Upper lobe of left lung (tissue), 6 donors: ENCODE results near the gene CD300LF. TPM values are rescaled to one million over a fixed set of nuclear protein-coding genes. Genes with fewer than 3 reads are reported as not detected.
A peak's percentile ranks its signal among the peaks of the same experiment; 100 is the strongest.

Experiments used
- ATAC-seq, 2 donors: fragments of 200-7000 bp; cut with Tn5 transposase; one replicate each; pipeline ENCODE4 v1.9.1; 2022; ENCODE audit warnings: mild to moderate bottlenecking in 2 of 2, moderate library complexity in 2 of 2; ENCODE audit not compliant: low FRiP score in 2 of 2
- DNase-seq, 2 donors: peaks; one replicate each; pipeline ENCODE4 v3.0.0-alpha.2; 2019 to 2020
- H3K27ac ChIP-seq, 4 donors: fragments of 200-600 bp; sonication (generic); one replicate each; pipeline ENCODE4 v1.5.1; 2016 to 2019
- H3K27me3 ChIP-seq, 4 donors: fragments of 200-600 bp; sonication (generic); one replicate each; pipeline ENCODE4 v1.5.1; 2017 to 2019
- H3K36me3 ChIP-seq, 4 donors: fragments of 200-600 bp; sonication (generic); one replicate each; pipeline ENCODE4 v1.5.1; 2016 to 2019
- H3K4me1 ChIP-seq, 4 donors: fragments of 200-600 bp; sonication (generic); one replicate each; pipeline ENCODE4 v1.5.1; 2018 to 2019
- H3K4me3 ChIP-seq, 4 donors: fragments of 200-600 bp; sonication (generic); one replicate each; pipeline ENCODE4 v1.5.1; 2017 to 2019; ENCODE audit warnings: mild to moderate bottlenecking in 2 of 4, moderate library complexity in 1 of 4
- H3K9me3 ChIP-seq, 4 donors: fragments of 200-600 bp; sonication (generic); one replicate each; pipeline ENCODE4 v1.5.1; 2018 to 2019
- EP300 ChIP-seq, 4 donors: sonication (generic); formaldehyde crosslinking; IDR thresholded peaks; one replicate each; pipeline ENCODE4 v1.5.1; 2017; ENCODE audit warnings: antibody characterized with exemption in 4 of 4, control low read depth in 2 of 4
- POLR2A ChIP-seq, 4 donors: fragments of 450-650 bp; IDR thresholded peaks; one replicate each; pipeline ENCODE4 v1.5.1; 2016 to 2017; ENCODE audit warnings: antibody characterized with exemption in 4 of 4, mild to moderate bottlenecking in 2 of 4
- POLR2AphosphoS5 ChIP-seq, 2 donors: sonication (generic); formaldehyde crosslinking; IDR thresholded peaks; one replicate each; pipeline ENCODE4 v1.5.1; 2017; ENCODE audit warnings: antibody characterized with exemption in 2 of 2
- WGBS, 2 donors: methylation state at CpG; one replicate each; pipeline ENCODE4 v1.1.5; 2017 to 2018; 5-methylcytosine and 5-hydroxymethylcytosine counted together
- total RNA-seq, 6 donors: library from RNA; depleted of rRNA in 4 of 6; stranded (reverse); fragments of >200 nt in 4 of 6; gene quantifications; one replicate each; pipeline versions ENCODE4 v1.1.0 to v1.2.1, GENCODE V29; 2016 to 2021
- TF ChIP-seq, protein P1 (sequence below), 6 experiments: fragments of 450-650 bp in 4 of 6; fragments of 200-600 bp in 2 of 6; sonication (generic) in 2 of 6; IDR thresholded peaks; one replicate each; pipeline ENCODE4 v1.5.1; 2016 to 2019; ENCODE audit warnings: antibody characterized with exemption in 6 of 6
- donor health status: DM: no; HTN: no; CAD: no; lungs with moderate emphysema.
- donor health status: DM: no; HTN: yes; CAD: no; lungs with severe emphysema.

Gene CD300LF
- total RNA-seq, 6 donors from 2014 or later = 14.5 to 70.2 (median 33.4) TPM

DNA sequence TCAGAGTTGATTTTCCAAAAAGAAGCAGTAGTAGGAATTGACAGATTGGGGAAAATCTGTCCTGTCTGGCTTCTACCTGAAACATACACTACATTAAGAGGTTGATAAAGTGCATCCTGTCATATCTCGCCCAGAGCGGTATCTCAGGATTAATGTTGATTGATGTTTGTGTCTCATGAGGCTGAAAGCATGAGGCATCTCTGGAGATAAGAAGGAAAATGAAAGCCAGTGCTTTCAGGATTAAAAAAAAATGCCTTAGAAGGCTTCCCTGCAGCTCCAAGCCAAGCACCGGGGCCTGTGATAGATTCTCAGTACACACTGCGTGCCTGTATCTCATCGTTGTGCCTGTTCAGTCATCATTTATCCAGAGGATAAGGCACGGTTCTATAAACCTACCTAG, 62.8 kb downstream of the CD300LF start:
- 55 to 72% methylated on average over 6 of the region's 6 CpGs for WGBS, 2 donors
- DNase-seq (no peak), ATAC-seq (no peak)
- Histone ChIP-seq H3K36me3 (no peaks in the 10 kb centered on the region), H3K4me1 (no peaks in the 10 kb centered on the region), H3K27ac (no peak overlapping the region), H3K4me3 (no peak overlapping the region), H3K9me3 (no peaks in the 10 kb centered on the region), H3K27me3 (peaks cover 0 to 5% (median 0%) of the 10 kb centered on the region in 4 donors)
- TF ChIP-seq EP300 (IDR thresholded peaks at IDR 0.05) (no peak), POLR2A (IDR thresholded peaks at IDR 0.05) (no peak), POLR2AphosphoS5 (IDR thresholded peaks at IDR 0.05) (no peak)
- TF ChIP-seq, protein P1, sequence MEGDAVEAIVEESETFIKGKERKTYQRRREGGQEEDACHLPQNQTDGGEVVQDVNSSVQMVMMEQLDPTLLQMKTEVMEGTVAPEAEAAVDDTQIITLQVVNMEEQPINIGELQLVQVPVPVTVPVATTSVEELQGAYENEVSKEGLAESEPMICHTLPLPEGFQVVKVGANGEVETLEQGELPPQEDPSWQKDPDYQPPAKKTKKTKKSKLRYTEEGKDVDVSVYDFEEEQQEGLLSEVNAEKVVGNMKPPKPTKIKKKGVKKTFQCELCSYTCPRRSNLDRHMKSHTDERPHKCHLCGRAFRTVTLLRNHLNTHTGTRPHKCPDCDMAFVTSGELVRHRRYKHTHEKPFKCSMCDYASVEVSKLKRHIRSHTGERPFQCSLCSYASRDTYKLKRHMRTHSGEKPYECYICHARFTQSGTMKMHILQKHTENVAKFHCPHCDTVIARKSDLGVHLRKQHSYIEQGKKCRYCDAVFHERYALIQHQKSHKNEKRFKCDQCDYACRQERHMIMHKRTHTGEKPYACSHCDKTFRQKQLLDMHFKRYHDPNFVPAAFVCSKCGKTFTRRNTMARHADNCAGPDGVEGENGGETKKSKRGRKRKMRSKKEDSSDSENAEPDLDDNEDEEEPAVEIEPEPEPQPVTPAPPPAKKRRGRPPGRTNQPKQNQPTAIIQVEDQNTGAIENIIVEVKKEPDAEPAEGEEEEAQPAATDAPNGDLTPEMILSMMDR (IDR thresholded peaks at IDR 0.05) = no peak

DNA sequence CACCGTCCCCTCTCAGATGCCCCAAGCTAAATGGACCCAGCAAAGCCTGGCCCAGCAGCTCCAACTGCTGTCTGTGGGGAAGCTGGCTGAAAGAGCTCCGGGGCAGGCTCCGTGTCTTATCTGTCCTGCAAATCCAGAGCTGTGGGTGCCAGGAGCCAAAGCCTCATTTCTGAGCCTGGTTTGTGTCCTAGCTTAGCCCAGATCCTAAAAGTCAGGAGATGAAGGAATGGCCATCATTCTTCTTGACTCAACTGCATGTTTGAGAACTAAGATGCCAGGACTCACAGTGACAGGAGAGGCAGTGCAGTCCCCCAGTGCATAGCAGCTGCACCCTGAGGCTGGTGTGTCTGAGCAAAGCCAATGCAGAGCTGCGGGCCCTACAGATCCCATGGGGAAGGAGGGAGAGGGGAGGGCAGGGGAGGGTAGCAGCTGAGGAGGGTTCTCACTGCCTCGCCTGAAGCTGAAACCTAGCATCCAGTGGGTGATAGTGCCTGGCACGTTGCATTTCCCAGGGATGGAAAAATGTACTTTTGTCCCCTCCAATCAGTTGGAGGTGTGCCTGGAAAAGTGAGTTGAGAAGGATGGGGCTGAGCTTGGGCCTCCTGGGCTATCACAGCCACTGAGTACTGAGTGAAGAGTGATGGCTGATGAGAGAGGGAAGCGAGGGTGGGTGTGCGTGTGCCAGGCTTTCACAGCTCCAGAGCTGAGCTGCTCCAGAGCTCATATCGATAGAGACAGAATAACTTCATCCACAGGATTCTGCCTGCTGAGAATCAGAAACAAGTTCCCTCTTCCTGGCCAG, 64.7 kb downstream of the CD300LF start:
- peaks cover 0 to 5% (median 0%) of the 10 kb centered on the region in 4 donors for H3K27me3 ChIP-seq
- DNase-seq (no peak), ATAC-seq (no peak)
- TF ChIP-seq POLR2A (IDR thresholded peaks at IDR 0.05) = no peak
- TF ChIP-seq, protein P1 (IDR thresholded peaks at IDR 0.05) = no peak
- no peak for TF ChIP-seq POLR2AphosphoS5 (IDR thresholded peaks at IDR 0.05)
- no peak for TF ChIP-seq EP300 (IDR thresholded peaks at IDR 0.05)
- H3K4me1 ChIP-seq = no peaks in the 10 kb centered on the region
- no peaks in the 10 kb centered on the region for H3K36me3 ChIP-seq
- no peaks in the 10 kb centered on the region for H3K9me3 ChIP-seq
- 75 to 77% methylated on average over 5 to 8 of the region's 9 CpGs for WGBS, 2 donors
- no peak overlapping the region for H3K27ac ChIP-seq
- no peak overlapping the region for H3K4me3 ChIP-seq

DNA sequence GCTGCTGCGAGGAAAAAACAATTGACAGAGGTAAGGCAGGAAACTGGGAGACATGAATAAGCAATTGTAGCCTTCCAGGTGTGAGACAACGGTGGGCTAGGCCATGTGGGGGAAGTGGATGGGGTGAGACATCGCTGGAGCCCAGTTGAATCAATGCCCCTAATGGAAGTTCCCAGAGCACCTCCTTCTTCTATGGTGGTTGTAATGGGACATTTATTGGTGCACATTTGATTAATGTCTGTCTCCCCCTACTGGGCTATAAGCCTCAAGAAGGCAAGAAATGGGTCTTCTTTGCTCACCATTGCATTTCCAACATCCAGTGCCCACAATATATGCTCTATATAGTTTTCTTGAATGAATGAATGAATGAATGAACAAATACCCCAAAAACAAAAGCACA, 66.5 kb downstream of the CD300LF start:
- 34 to 62% methylated on average over 3 of the region's 3 CpGs for WGBS, 2 donors
- Histone ChIP-seq H3K4me1 (no peaks in the 10 kb centered on the region), H3K36me3 (no peaks in the 10 kb centered on the region), H3K9me3 (no peaks in the 10 kb centered on the region), H3K4me3 (no peak overlapping the region), H3K27me3 (no peaks in the 10 kb centered on the region), H3K27ac (no peak overlapping the region)
- DNase-seq (no peak), ATAC-seq (peak in 1 of 2 donors; percentile 67)
- TF ChIP-seq POLR2AphosphoS5 (IDR thresholded peaks at IDR 0.05) = no peak
- TF ChIP-seq, protein P1 (IDR thresholded peaks at IDR 0.05) = peak in 3 of 6 experiments; percentile 12 to 34 (median 28)

DNA sequence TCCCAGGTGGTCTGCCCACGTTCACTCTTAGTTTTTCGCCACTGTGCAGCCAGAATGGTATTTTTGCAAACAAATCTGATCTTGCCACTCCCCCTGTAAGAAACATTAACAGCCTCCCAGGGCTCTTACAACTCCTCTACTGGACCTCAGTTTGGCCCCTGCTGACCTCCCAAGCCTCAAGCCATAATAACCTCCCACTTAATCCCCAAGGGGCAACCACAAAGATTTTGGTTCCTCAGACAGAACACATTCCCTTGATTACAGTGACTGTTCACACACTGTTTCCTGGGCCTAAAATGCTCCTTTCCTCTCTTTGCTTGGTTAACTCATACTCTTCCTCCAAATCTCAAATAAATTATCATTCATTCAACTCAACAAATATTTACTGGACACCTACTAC, 67.7 kb downstream of the CD300LF start:
- no peaks in the 10 kb centered on the region for H3K27me3 ChIP-seq
- H3K27ac ChIP-seq = no peak overlapping the region
- ATAC-seq = no peak
- DNase-seq = no peak
- TF ChIP-seq POLR2AphosphoS5 (IDR thresholded peaks at IDR 0.05) = no peak
- TF ChIP-seq POLR2A (IDR thresholded peaks at IDR 0.05) = no peak
- TF ChIP-seq, protein P1 (IDR thresholded peaks at IDR 0.05) = no peak
- TF ChIP-seq EP300 (IDR thresholded peaks at IDR 0.05) = no peak
- no peak overlapping the region for H3K4me3 ChIP-seq
- no peaks in the 10 kb centered on the region for H3K36me3 ChIP-seq
- WGBS, 2 donors = 80 to 85% methylated on average over 2 of the region's 2 CpGs
- peaks cover 0 to 8% (median under 1%) of the 10 kb centered on the region in 4 donors for H3K4me1 ChIP-seq
- H3K9me3 ChIP-seq = no peaks in the 10 kb centered on the region

DNA sequence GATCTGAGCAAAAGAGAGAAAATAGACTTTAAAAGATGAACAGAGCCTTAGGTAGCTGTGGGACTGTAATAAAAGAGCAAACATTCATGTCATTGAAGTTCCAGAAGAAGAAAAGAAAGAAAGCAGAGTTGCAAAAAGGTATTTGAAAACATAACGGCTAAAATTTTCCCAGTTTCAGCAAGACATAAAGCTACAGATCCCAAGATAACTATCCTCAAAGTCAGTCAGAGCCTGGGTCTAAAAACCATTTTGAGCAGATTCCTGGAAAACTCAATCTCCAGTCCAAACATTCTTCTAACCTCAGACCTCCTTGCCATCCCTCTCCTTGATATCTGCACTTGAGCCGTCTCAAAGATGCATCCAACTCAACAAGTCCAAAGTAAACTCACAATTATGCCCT, 68.3 kb downstream of the CD300LF start:
- H3K4me3 ChIP-seq = no peak overlapping the region
- WGBS, 2 donors = 82 to 89% methylated on average over 2 of the region's 2 CpGs
- ATAC-seq (no peak), DNase-seq (no peak)
- no peaks in the 10 kb centered on the region for H3K36me3 ChIP-seq
- H3K4me1 ChIP-seq = peaks cover 0 to 11% (median 3%) of the 10 kb centered on the region in 4 donors
- no peak for TF ChIP-seq POLR2A (IDR thresholded peaks at IDR 0.05)
- no peak for TF ChIP-seq EP300 (IDR thresholded peaks at IDR 0.05)
- TF ChIP-seq, protein P1 (IDR thresholded peaks at IDR 0.05) = no peak
- no peak for TF ChIP-seq POLR2AphosphoS5 (IDR thresholded peaks at IDR 0.05)
- H3K27me3 ChIP-seq = no peaks in the 10 kb centered on the region
- no peak overlapping the region for H3K27ac ChIP-seq
- H3K9me3 ChIP-seq = no peaks in the 10 kb centered on the region
